A549 (cell line): ENCODE data around the gene BHMT. TPM values are rescaled to one million over a fixed set of nuclear protein-coding genes. Genes with fewer than 3 reads are reported as not detected.

Experiments used
- ATAC-seq, 2 experiments: fragments of 200-7000 bp in 1 of 2; fragments of >200 bp in 1 of 2; cut with Nextera tagmentation in 1 of 2; cut with Tn5 transposase in 1 of 2; 3 replicates each; pipeline versions ENCODE4 v1.8.0 to v1.9.1; 2018 to 2020; ENCODE audit warnings: mild to moderate bottlenecking in 1 of 2, moderate library complexity in 1 of 2
- CTCF ChIA-PET: fragments of 300-600 bp; sonication (Branson Sonifier 250); formaldehyde crosslinking; extraction: SDS; loops from one replicate; lab custom pipeline; 2021; ENCODE audit warnings: antibody characterized with exemption, inconsistent platforms; lab: Yijun Ruan, JAX
- POLR2A ChIA-PET: fragments of 350-600 bp; formaldehyde crosslinking; extraction: SDS; loops from one replicate; lab custom pipeline; 2021; ENCODE audit warnings: antibody characterized with exemption, inconsistent platforms; lab: Yijun Ruan, JAX
- DNase-seq, 2 experiments: peaks; one replicate each; pipeline versions ENCODE4 v3.0.0 to v3.0.0-alpha.2; 2011 to 2016; ENCODE audit warnings: low read depth in 1 of 2, low spot score in 1 of 2
- FAIRE-seq: peaks from 2 replicates; lab custom pipeline; 2011; peaks lifted over from hg19 to GRCh38; lab: Jason Lieb, UNC
- H3K27ac ChIP-seq, 2 experiments: fragments of >200 bp; sonication (Bioruptor Twin); formaldehyde crosslinking; 3 replicates each; pipeline ENCODE4 v1.5.1; 2016 to 2017
- H3K4me1 ChIP-seq: fragments of >200 bp; sonication (Bioruptor Twin); formaldehyde crosslinking; 3 replicates; pipeline ENCODE4 v1.6.1; 2016
- H3K4me2 ChIP-seq: fragments of >200 bp; sonication (Bioruptor Twin); formaldehyde crosslinking; 3 replicates; pipeline ENCODE4 v1.6.1; 2016
- H3K4me3 ChIP-seq: fragments of >200 bp; sonication (Bioruptor Twin); formaldehyde crosslinking; 3 replicates; pipeline ENCODE4 v1.5.1; 2016
- H3K9me3 ChIP-seq: fragments of >200 bp; sonication (Bioruptor Twin); formaldehyde crosslinking; 3 replicates; pipeline ENCODE4 v1.6.1; 2016
- BHLHE40 ChIP-seq: IDR thresholded peaks from 2 replicates; pipeline ENCODE4 v1.6.1; 2012; ENCODE audit warnings: low read depth, low read length, inconsistent platforms
- CHD2 ChIP-seq: fragments of 150-350 bp; IDR thresholded peaks from 2 replicates; pipeline ENCODE4 v1.6.1; 2014; ENCODE audit warnings: low read length; ENCODE audit not compliant: partially characterized antibody
- EP300 ChIP-seq, 2 experiments: fragments of >200 bp; sonication (Bioruptor Twin); formaldehyde crosslinking; IDR thresholded peaks; 2 replicates in 1 of 2; 3 replicates in 1 of 2; pipeline ENCODE4 v1.6.1; 2016 to 2017
- FOSB ChIP-seq: fragments of 250-450 bp; sonication (Bioruptor Pico); IDR thresholded peaks from 2 replicates; pipeline ENCODE4 v1.5.0; 2020; ENCODE audit warnings: mild to moderate bottlenecking, moderate library complexity
- HDAC2 ChIP-seq: fragments of 200-600 bp; sonication (generic); IDR thresholded peaks from 2 replicates; pipeline ENCODE4 v1.6.1; 2016
- HOXB5 ChIP-seq: fragments of 250-450 bp; sonication (Bioruptor Pico); IDR thresholded peaks from 2 replicates; pipeline ENCODE4 v1.5.0; 2020; ENCODE audit warnings: mild to moderate bottlenecking, moderate library complexity
- KDM1A ChIP-seq: fragments of 200-600 bp; sonication (generic); IDR thresholded peaks from 2 replicates; pipeline ENCODE4 v1.6.1; 2016; ENCODE audit warnings: low read depth, mild to moderate bottlenecking
- KDM5A ChIP-seq: fragments of 200-600 bp; sonication (generic); IDR thresholded peaks from 2 replicates; pipeline ENCODE4 v1.6.1; 2016; ENCODE audit warnings: antibody characterized with exemption, mild to moderate bottlenecking
- NPAS2 ChIP-seq: fragments of 250-450 bp; sonication (Bioruptor Pico); IDR thresholded peaks from 2 replicates; pipeline ENCODE4 v1.8.0; 2022; ENCODE audit warnings: mild to moderate bottlenecking, moderate library complexity, borderline replicate concordance
- NR3C1 ChIP-seq: fragments of >200 bp; sonication (Bioruptor Twin); formaldehyde crosslinking; IDR thresholded peaks from 3 replicates; pipeline ENCODE4 v1.6.1; 2017
- PHF8 ChIP-seq: fragments of 200-600 bp; sonication (generic); IDR thresholded peaks from 2 replicates; pipeline ENCODE4 v1.6.1; 2016; ENCODE audit warnings: low read depth, mild to moderate bottlenecking, antibody characterized with exemption, moderate library complexity, borderline replicate concordance
- POLR2A ChIP-seq: IDR thresholded peaks from 2 replicates; pipeline ENCODE4 v1.6.1; 2012; ENCODE audit warnings: mild to moderate bottlenecking, low read length
- RARB ChIP-seq: fragments of 250-450 bp; sonication (Bioruptor Pico); IDR thresholded peaks from 2 replicates; pipeline ENCODE4 v1.8.0; 2021; ENCODE audit warnings: mild to moderate bottlenecking, moderate library complexity
- RCOR1 ChIP-seq: fragments of 150-350 bp; IDR thresholded peaks from 2 replicates; pipeline ENCODE4 v1.6.1; 2014; ENCODE audit warnings: antibody characterized with exemption, low read length, low read depth
- RFX5 ChIP-seq: fragments of 450-650 bp; IDR thresholded peaks from 2 replicates; pipeline ENCODE4 v1.7.1; 2014; ENCODE audit warnings: antibody characterized with exemption, mild to moderate bottlenecking, moderate library complexity
- SMC3 ChIP-seq: fragments of >200 bp; sonication (Bioruptor Twin); formaldehyde crosslinking; IDR thresholded peaks from 3 replicates; pipeline ENCODE4 v1.6.1; 2018; ENCODE audit warnings: inconsistent platforms
- SREBF2 ChIP-seq: fragments of 450-650 bp; IDR thresholded peaks from 2 replicates; pipeline ENCODE4 v1.6.1; 2014; ENCODE audit warnings: mild to moderate bottlenecking, moderate library complexity
- TP53 ChIP-seq: fragments of 250-450 bp; sonication (Bioruptor Pico); IDR thresholded peaks from 2 replicates; pipeline ENCODE4 v1.5.0; 2021; ENCODE audit warnings: mild to moderate bottlenecking, moderate library complexity
- ZNF302 ChIP-seq: fragments of 250-450 bp; sonication (Bioruptor Pico); IDR thresholded peaks from 2 replicates; pipeline ENCODE4 v1.9.0; 2021; ENCODE audit warnings: inconsistent platforms, mild to moderate bottlenecking, moderate library complexity
- WGBS: methylation state at CpG from one replicate; pipeline ENCODE4 v1.1.6; 2017; ENCODE audit errors: missing lambda C conversion rate; 5-methylcytosine and 5-hydroxymethylcytosine counted together
- polyA plus RNA-seq, 4 experiments: library from polyadenylated mRNA; depleted of rRNA in 3 of 4; stranded (reverse); fragments of >200 nt; fragmentation: RNase III in 1 of 4; extraction: RNeasy Plus Mini Kit Qiagen cat#74134 plus additional on column Dnase treatment in 1 of 4; gene quantifications; 2 replicates in 3 of 4; 3 replicates in 1 of 4; pipeline ENCODE4 v1.2.3, GENCODE V29; 2011 to 2017
- TF ChIP-seq, protein P1 (sequence below): IDR thresholded peaks from 2 replicates; pipeline ENCODE4 v1.6.1; 2012; ENCODE audit warnings: low read depth, borderline replicate concordance
- TF ChIP-seq, protein P2 (sequence below): fragments of >200 bp; sonication (Bioruptor Twin); formaldehyde crosslinking; IDR thresholded peaks from 2 replicates; pipeline ENCODE4 v1.6.1; 2016
- TF ChIP-seq, protein P3 (sequence below): fragments of 250-450 bp; sonication (Bioruptor Pico); IDR thresholded peaks from 2 replicates; pipeline ENCODE4 v1.5.0; 2020; ENCODE audit warnings: low read depth, mild to moderate bottlenecking, moderate library complexity
- TF ChIP-seq, protein P4 (sequence below): IDR thresholded peaks from 2 replicates; pipeline ENCODE4 v1.6.1; 2012
- TF ChIP-seq, protein P5 (sequence below): fragments of >200 bp; sonication (Bioruptor Twin); formaldehyde crosslinking; IDR thresholded peaks from 3 replicates; pipeline ENCODE4 v1.5.1; 2016
- TF ChIP-seq, protein P6 (sequence below): IDR thresholded peaks from 2 replicates; pipeline ENCODE4 v1.6.1; 2012
- TF ChIP-seq, protein P7 (sequence below): fragments of 200-600 bp; sonication (generic); IDR thresholded peaks from 2 replicates; pipeline ENCODE4 v1.6.1; 2016; ENCODE audit warnings: antibody characterized with exemption, mild to moderate bottlenecking, moderate library complexity

Gene BHMT
- polyA plus RNA-seq, 2 of the 4 experiments (the other 2 are of a cell fraction) = not detected

DNA sequence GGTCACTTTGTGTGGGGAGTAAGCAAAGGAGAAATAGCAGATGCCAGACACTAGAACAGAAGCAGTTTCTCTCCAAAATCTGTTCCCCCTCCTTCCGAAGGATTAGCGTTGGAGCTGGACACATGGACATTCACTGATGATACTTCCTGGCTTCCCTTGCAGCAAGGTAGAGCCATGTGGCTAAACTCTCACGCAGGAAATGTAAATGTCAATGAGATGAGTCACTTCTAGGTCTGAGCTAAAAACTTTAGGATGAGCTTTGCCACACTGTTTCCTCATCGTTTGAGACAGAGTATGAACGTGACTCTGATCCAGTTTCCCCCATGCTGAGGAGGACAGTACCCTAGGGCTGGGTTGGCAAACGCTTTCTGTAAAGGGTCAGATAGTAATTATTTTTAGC is 37.0 kb upstream of the BHMT start:
- FAIRE-seq (no peak), ATAC-seq (no peak), DNase-seq (peak in 1 of 2 experiments; percentile 6)
- TF ChIP-seq KDM1A (no peak), KDM5A (no peak), RCOR1 (no peak), RFX5 (no peak), BHLHE40 (no peak), TP53 (CRISPR knock-in tag) (no peak), NPAS2 (CRISPR knock-in tag) (no peak), PHF8 (no peak), EP300 (IDR thresholded peaks at IDR 0.05) (no peak), HDAC2 (no peak)
- TF ChIP-seq, protein P1, sequence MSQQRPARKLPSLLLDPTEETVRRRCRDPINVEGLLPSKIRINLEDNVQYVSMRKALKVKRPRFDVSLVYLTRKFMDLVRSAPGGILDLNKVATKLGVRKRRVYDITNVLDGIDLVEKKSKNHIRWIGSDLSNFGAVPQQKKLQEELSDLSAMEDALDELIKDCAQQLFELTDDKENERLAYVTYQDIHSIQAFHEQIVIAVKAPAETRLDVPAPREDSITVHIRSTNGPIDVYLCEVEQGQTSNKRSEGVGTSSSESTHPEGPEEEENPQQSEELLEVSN = no peak
- TF ChIP-seq, protein P2, sequence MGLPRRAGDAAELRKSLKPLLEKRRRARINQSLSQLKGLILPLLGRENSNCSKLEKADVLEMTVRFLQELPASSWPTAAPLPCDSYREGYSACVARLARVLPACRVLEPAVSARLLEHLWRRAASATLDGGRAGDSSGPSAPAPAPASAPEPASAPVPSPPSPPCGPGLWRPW = no peak
- TF ChIP-seq, protein P3, sequence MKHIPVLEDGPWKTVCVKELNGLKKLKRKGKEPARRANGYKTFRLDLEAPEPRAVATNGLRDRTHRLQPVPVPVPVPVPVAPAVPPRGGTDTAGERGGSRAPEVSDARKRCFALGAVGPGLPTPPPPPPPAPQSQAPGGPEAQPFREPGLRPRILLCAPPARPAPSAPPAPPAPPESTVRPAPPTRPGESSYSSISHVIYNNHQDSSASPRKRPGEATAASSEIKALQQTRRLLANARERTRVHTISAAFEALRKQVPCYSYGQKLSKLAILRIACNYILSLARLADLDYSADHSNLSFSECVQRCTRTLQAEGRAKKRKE (CRISPR knock-in tag) = no peak
- TF ChIP-seq, protein P4, sequence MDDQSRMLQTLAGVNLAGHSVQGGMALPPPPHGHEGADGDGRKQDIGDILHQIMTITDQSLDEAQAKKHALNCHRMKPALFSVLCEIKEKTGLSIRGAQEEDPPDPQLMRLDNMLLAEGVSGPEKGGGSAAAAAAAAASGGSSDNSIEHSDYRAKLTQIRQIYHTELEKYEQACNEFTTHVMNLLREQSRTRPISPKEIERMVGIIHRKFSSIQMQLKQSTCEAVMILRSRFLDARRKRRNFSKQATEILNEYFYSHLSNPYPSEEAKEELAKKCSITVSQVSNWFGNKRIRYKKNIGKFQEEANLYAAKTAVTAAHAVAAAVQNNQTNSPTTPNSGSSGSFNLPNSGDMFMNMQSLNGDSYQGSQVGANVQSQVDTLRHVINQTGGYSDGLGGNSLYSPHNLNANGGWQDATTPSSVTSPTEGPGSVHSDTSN = no peak
- Histone ChIP-seq H3K4me3 (no peak overlapping the region), H3K4me2 (no peak overlapping the region), H3K4me1 (no peaks in the 10 kb centered on the region; the same call in 2 of the 3 replicates), H3K9me3 (peaks cover 14% of the 10 kb centered on the region; the same call in 2 of the 3 replicates), H3K27ac (no peak overlapping the region)
- CTCF ChIA-PET = interaction anchor here (1.1 to 3.1 kb wide), 4 partner anchors 16 to 117 kb away, joined by 3 to 13 read pairs (median 4); no protein-coding TSS in a partner anchor
- WGBS = 48% methylated on average over 6 of the region's 6 CpGs
- POLR2A ChIA-PET = no interaction called here

DNA sequence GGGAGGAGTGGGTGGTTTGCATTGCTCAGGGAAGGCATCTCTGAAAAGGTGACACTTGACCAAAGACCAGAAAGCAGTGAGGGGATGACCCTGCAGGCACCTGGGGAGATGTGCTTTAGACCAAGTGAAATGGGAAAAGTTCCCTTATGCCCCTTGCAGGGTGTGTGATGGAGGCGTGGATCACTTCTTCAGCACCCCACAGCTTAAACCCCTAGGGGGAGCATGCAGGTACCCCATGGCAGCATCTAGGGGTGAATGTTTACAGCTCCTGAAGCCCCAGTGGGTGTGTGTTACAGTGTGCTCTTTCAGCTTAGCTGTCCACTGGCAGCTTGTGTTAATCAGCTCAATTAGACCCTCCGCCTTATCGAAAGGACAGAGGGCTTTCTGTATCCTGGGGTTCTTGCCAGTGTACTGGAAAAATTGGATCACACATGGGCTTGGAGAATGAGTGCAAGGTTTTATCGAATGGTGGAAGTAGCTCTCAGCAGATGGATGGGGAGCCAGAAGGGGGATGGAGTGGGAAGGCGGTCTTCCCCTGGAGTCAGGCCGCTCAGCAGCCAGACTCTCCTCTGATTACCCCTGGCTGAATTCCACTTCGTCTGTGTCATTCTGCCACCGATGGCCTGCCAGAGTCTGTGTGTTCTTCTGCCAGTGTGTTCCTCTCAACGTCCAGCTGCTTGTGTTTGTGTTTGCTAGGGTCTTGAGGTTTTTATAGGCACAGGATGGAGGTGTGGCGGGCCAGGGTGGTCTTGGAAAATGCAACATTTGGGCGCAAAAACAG is 35.8 kb upstream of the BHMT start:
- CTCF ChIA-PET = interaction anchor here (0.6 to 3.1 kb wide), 5 partner anchors 15 to 532 kb away, joined by 3 to 13 read pairs (median 5); no protein-coding TSS in a partner anchor
- Histone ChIP-seq H3K9me3 (peaks cover 14% of the 10 kb centered on the region; the same call in 2 of the 3 replicates), H3K27ac (no peak overlapping the region), H3K4me2 (no peak overlapping the region)
- FAIRE-seq = no peak
- TF ChIP-seq, protein P5, sequence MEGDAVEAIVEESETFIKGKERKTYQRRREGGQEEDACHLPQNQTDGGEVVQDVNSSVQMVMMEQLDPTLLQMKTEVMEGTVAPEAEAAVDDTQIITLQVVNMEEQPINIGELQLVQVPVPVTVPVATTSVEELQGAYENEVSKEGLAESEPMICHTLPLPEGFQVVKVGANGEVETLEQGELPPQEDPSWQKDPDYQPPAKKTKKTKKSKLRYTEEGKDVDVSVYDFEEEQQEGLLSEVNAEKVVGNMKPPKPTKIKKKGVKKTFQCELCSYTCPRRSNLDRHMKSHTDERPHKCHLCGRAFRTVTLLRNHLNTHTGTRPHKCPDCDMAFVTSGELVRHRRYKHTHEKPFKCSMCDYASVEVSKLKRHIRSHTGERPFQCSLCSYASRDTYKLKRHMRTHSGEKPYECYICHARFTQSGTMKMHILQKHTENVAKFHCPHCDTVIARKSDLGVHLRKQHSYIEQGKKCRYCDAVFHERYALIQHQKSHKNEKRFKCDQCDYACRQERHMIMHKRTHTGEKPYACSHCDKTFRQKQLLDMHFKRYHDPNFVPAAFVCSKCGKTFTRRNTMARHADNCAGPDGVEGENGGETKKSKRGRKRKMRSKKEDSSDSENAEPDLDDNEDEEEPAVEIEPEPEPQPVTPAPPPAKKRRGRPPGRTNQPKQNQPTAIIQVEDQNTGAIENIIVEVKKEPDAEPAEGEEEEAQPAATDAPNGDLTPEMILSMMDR = no peak
- no peak for TF ChIP-seq FOSB (CRISPR knock-in tag)
- no peak for TF ChIP-seq ZNF302 (CRISPR knock-in tag)
- TF ChIP-seq, protein P1 = no peak
- TF ChIP-seq SREBF2 = no peak
- TF ChIP-seq, protein P6, sequence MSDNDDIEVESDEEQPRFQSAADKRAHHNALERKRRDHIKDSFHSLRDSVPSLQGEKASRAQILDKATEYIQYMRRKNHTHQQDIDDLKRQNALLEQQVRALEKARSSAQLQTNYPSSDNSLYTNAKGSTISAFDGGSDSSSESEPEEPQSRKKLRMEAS = no peak
- TF ChIP-seq, protein P4 = no peak
- no peak for TF ChIP-seq RARB (CRISPR knock-in tag)
- TF ChIP-seq CHD2 = no peak
- TF ChIP-seq POLR2A = no peak
- TF ChIP-seq NR3C1 = no peak
- no peak for TF ChIP-seq SMC3
- no peak for TF ChIP-seq HOXB5 (CRISPR knock-in tag)
- no peak for TF ChIP-seq KDM5A
- TF ChIP-seq, protein P7, sequence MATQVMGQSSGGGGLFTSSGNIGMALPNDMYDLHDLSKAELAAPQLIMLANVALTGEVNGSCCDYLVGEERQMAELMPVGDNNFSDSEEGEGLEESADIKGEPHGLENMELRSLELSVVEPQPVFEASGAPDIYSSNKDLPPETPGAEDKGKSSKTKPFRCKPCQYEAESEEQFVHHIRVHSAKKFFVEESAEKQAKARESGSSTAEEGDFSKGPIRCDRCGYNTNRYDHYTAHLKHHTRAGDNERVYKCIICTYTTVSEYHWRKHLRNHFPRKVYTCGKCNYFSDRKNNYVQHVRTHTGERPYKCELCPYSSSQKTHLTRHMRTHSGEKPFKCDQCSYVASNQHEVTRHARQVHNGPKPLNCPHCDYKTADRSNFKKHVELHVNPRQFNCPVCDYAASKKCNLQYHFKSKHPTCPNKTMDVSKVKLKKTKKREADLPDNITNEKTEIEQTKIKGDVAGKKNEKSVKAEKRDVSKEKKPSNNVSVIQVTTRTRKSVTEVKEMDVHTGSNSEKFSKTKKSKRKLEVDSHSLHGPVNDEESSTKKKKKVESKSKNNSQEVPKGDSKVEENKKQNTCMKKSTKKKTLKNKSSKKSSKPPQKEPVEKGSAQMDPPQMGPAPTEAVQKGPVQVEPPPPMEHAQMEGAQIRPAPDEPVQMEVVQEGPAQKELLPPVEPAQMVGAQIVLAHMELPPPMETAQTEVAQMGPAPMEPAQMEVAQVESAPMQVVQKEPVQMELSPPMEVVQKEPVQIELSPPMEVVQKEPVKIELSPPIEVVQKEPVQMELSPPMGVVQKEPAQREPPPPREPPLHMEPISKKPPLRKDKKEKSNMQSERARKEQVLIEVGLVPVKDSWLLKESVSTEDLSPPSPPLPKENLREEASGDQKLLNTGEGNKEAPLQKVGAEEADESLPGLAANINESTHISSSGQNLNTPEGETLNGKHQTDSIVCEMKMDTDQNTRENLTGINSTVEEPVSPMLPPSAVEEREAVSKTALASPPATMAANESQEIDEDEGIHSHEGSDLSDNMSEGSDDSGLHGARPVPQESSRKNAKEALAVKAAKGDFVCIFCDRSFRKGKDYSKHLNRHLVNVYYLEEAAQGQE = no peak
- TF ChIP-seq, all 56 proteins: peak for 0
- Histone ChIP-seq H3K4me1 (no peaks in the 10 kb centered on the region), H3K4me3 (no peak overlapping the region)
- 76% methylated on average over 11 of the region's 11 CpGs for WGBS
- DNase-seq (no peak), ATAC-seq (peak in 1 of 2 experiments; percentile 40; a peak in 2 of 6 replicates)
- POLR2A ChIA-PET = interaction anchor here (0.6 kb wide), 1 partner anchor 162 kb away, joined by 5 read pairs; no protein-coding TSS in a partner anchor
